Astrocyte (in vitro differentiated cells and primary cell): Measurements from ENCODE around the gene MADCAM1.

Source experiments
- CTCF ChIP-seq: IDR thresholded peaks from 2 replicates; pipeline ENCODE4 v1.5.1; 2011; ENCODE audit warnings: low read depth, mild to moderate bottlenecking, inconsistent platforms, low read length, moderate library complexity; ENCODE audit not compliant: insufficient read depth
- EZH2 ChIP-seq: IDR thresholded peaks from 2 replicates; pipeline ENCODE4 v1.6.1; 2012; ENCODE audit warnings: mild to moderate bottlenecking, low read length, inconsistent platforms; ENCODE audit not compliant: insufficient read depth

GRCh38 chr19:507286-508203 is 11.3 kb downstream of the MADCAM1 start, which contains the start of gene TPGS1:
- TF ChIP-seq CTCF (no peak), EZH2 (no peak)
